IMR-90 (cell line): Measurements from ENCODE around the gene KDM6A. TPM values are rescaled to one million over a fixed set of nuclear protein-coding genes. Genes with fewer than 3 reads are reported as not detected.

ENCODE experiments used
- ATAC-seq: fragments of 200-7000 bp; cut with Tn5 transposase; 2 replicates; pipeline ENCODE4 v1.9.1; 2020; ENCODE audit warnings: low read depth, mild to moderate bottlenecking, moderate library complexity
- BruUV-seq: library from RNA; stranded (reverse); fragments of 400-500 nt; replicated peaks from 2 replicates; lab custom pipeline; 2021; lab: Mats Ljungman, UMichigan
- CTCF ChIA-PET: fragments of 300-600 bp; formaldehyde crosslinking; extraction: SDS; loops from one replicate; lab custom pipeline; 2021; ENCODE audit warnings: antibody characterized with exemption; lab: Yijun Ruan, JAX
- POLR2A ChIA-PET: fragments of 300-600 bp; sonication (Branson Sonifier 250); formaldehyde crosslinking; loops from one replicate; lab custom pipeline; 2022; ENCODE audit warnings: antibody characterized with exemption; ENCODE audit not compliant: unreplicated experiment; lab: Charles Lee
- DNase-seq: peaks from one replicate; pipeline ENCODE4 v3.0.0; 2013
- H2AFZ ChIP-seq: replicated peaks from 2 replicates; pipeline ENCODE3; 2013; ENCODE audit warnings: low read length, mild to moderate bottlenecking; ENCODE audit not compliant: poor library complexity
- H2AK5ac ChIP-seq: 2 replicates; pipeline ENCODE4 v1.6.1; 2013; ENCODE audit warnings: low read depth, low read length, inconsistent platforms
- H2AK9ac ChIP-seq: replicated peaks from 2 replicates; pipeline ENCODE3; 2013; ENCODE audit warnings: mild to moderate bottlenecking, low read depth, low read length, moderate library complexity; ENCODE audit not compliant: poor library complexity
- H2BK120ac ChIP-seq: 2 replicates; pipeline ENCODE4 v1.6.1; 2013; ENCODE audit warnings: low read depth, low read length, inconsistent platforms
- H2BK15ac ChIP-seq: 3 replicates; pipeline ENCODE4 v1.6.1; 2013; ENCODE audit warnings: low read depth, low read length, inconsistent platforms
- H2BK20ac ChIP-seq: 2 replicates; pipeline ENCODE4 v1.6.1; 2013; ENCODE audit warnings: low read depth, mild to moderate bottlenecking, inconsistent platforms, low read length, moderate library complexity
- H2BK5ac ChIP-seq: 2 replicates; pipeline ENCODE4 v1.6.1; 2013; ENCODE audit warnings: mild to moderate bottlenecking, low read depth, low read length, inconsistent platforms; ENCODE audit not compliant: poor library complexity, severe bottlenecking
- H3K14ac ChIP-seq: replicated peaks from 2 replicates; pipeline ENCODE4 v1.6.1; 2013; ENCODE audit warnings: low read depth, low read length, inconsistent platforms
- H3K18ac ChIP-seq: 2 replicates; pipeline ENCODE4 v1.6.1; 2013; ENCODE audit warnings: low read depth, low read length, control low read depth
- H3K23ac ChIP-seq: 2 replicates; pipeline ENCODE4 v1.6.1; 2013; ENCODE audit warnings: low read depth, low read length, inconsistent platforms
- H3K27ac ChIP-seq: 2 replicates; pipeline ENCODE4 v1.5.1; 2013; ENCODE audit warnings: mild to moderate bottlenecking, control low read depth, low read length; ENCODE audit not compliant: insufficient read depth
- H3K27me3 ChIP-seq: 2 replicates; pipeline ENCODE4 v1.6.1; 2013; ENCODE audit warnings: low read length; ENCODE audit not compliant: control insufficient read depth, insufficient read depth
- H3K36me3 ChIP-seq: 2 replicates; pipeline ENCODE4 v1.6.1; 2013; ENCODE audit warnings: low read length, mixed read lengths; ENCODE audit not compliant: control insufficient read depth, insufficient read depth
- H3K4ac ChIP-seq: 2 replicates; pipeline ENCODE4 v1.6.1; 2013; ENCODE audit warnings: low read depth, low read length, inconsistent platforms
- H3K4me1 ChIP-seq: 2 replicates; pipeline ENCODE4 v1.6.1; 2013; ENCODE audit warnings: low read length, mixed read lengths; ENCODE audit not compliant: control insufficient read depth, insufficient read depth
- H3K4me2 ChIP-seq: 2 replicates; pipeline ENCODE4 v1.6.1; 2013; ENCODE audit warnings: low read depth, mild to moderate bottlenecking, control low read depth, low read length, moderate library complexity
- H3K4me3 ChIP-seq: 2 replicates; pipeline ENCODE4 v1.5.1; 2013; ENCODE audit warnings: low read depth, mild to moderate bottlenecking, control low read depth, low read length, moderate library complexity; ENCODE audit not compliant: insufficient read depth
- H3K56ac ChIP-seq: 2 replicates; pipeline ENCODE4 v1.6.1; 2013; ENCODE audit warnings: low read length, inconsistent platforms; ENCODE audit not compliant: insufficient read depth; ENCODE audit errors: extremely low read depth
- H3K79me1 ChIP-seq, 2 experiments: 2 replicates each; pipeline ENCODE4 v1.6.1; 2013; ENCODE audit warnings: low read length in 2 of 2, inconsistent platforms in 1 of 2, low read depth in 1 of 2
- H3K9ac ChIP-seq: 2 replicates; pipeline ENCODE4 v1.6.1; 2013; ENCODE audit warnings: low read depth, low read length, control low read depth
- H3K9me1 ChIP-seq: 2 replicates; pipeline ENCODE4 v1.6.1; 2013; ENCODE audit warnings: low read length, inconsistent platforms; ENCODE audit not compliant: insufficient read depth
- H3K9me3 ChIP-seq: 2 replicates; pipeline ENCODE4 v1.6.1; 2013; ENCODE audit warnings: low read length; ENCODE audit not compliant: control insufficient read depth, insufficient read depth
- H4K20me1 ChIP-seq: 2 replicates; pipeline ENCODE4 v1.6.1; 2013; ENCODE audit warnings: low read length, inconsistent platforms; ENCODE audit not compliant: insufficient read depth
- H4K5ac ChIP-seq: 2 replicates; pipeline ENCODE4 v1.6.1; 2013; ENCODE audit warnings: mild to moderate bottlenecking, low read depth, low read length, control low read depth
- H4K8ac ChIP-seq, 2 experiments: 2 replicates each; pipeline ENCODE4 v1.6.1; 2013; ENCODE audit warnings: low read depth in 2 of 2, low read length in 2 of 2, control low read depth in 1 of 2, inconsistent platforms in 1 of 2
- H4K91ac ChIP-seq: 2 replicates; pipeline ENCODE4 v1.6.1; 2013; ENCODE audit warnings: low read depth, low read length, inconsistent platforms; ENCODE audit not compliant: insufficient read depth
- BHLHE40 ChIP-seq: fragments of 150-350 bp; IDR thresholded peaks from 2 replicates; pipeline ENCODE4 v1.6.1; 2016; ENCODE audit warnings: mild to moderate bottlenecking, low read depth, low read length
- CHD1 ChIP-seq: IDR thresholded peaks from 2 replicates; pipeline ENCODE4 v1.6.1; 2012; ENCODE audit warnings: low read depth, low read length, improper control_type of control experiment
- FOS ChIP-seq: fragments of 150-350 bp; IDR thresholded peaks from 2 replicates; pipeline ENCODE4 v1.6.1; 2016; ENCODE audit warnings: low read depth, low read length
- MAFK ChIP-seq: IDR thresholded peaks from 2 replicates; pipeline ENCODE4 v1.6.1; 2012; ENCODE audit warnings: low read depth, low read length, improper control_type of control experiment
- POLR2A ChIP-seq: IDR thresholded peaks from 2 replicates; pipeline ENCODE4 v1.6.1; 2012; ENCODE audit warnings: mild to moderate bottlenecking, low read depth, low read length
- WGBS, 2 experiments: methylation state at CpG; one replicate each; pipeline versions ENCODE4 v1.1.5 to v1.1.7; 2013; ENCODE audit warnings: missing lambda C conversion rate in 2 of 2; ENCODE audit not compliant: insufficient read length in 1 of 2; ENCODE audit errors: extremely low coverage in 2 of 2; 5-methylcytosine and 5-hydroxymethylcytosine counted together
- dilution Hi-C: fragments of 300-500 bp; cut with HindIII; formaldehyde crosslinking; loops from one replicate; pipeline ENCODE4 v1.14.3; 2018; ENCODE audit warnings: low sequenced_read_pairs; ENCODE audit not compliant: unreplicated experiment
- in situ Hi-C: fragments of 300-500 bp; cut with MboI; formaldehyde crosslinking; loops from 3 replicates; pipeline ENCODE4 v1.14.3; 2019; ENCODE audit warnings: low sequenced_read_pairs, inconsistent platforms, mixed read lengths
- intact Hi-C: fragments of 100-400 bp; cut with micrococcal nuclease; formaldehyde crosslinking; loops from 2 replicates; pipeline ENCODE4 v1.10.0; 2022
- polyA plus RNA-seq, 3 experiments: library from polyadenylated mRNA; depleted of rRNA; stranded (reverse); fragments of >200 nt; gene quantifications; 2 replicates each; pipeline ENCODE4 v1.2.3, GENCODE V29; 2012; ENCODE audit warnings: low replicate concordance in 1 of 3
- total RNA-seq: library from RNA; depleted of rRNA; stranded (reverse); fragments of >200 nt; gene quantifications from 2 replicates; pipeline ENCODE4 v1.2.3, GENCODE V29; 2012

Gene KDM6A
- total and polyA plus RNA-seq, 2 of the 4 experiments (the other 2 are of a cell fraction) = 11.7 to 24.9 TPM

GRCh38 chrX:44903830-44904530 lies 31.0 kb downstream of the KDM6A start:
- ChIA-PET POLR2A (no interaction called here), CTCF (interaction anchor here (0.6 to 0.9 kb wide), 2 partner anchors 62 to 165 kb away, joined by 3 to 4 read pairs; no protein-coding TSS in a partner anchor)
- TF ChIP-seq CHD1 = no peak
- no peak for TF ChIP-seq MAFK
- no peak for TF ChIP-seq BHLHE40
- TF ChIP-seq FOS = no peak
- no peak for TF ChIP-seq POLR2A
- Histone ChIP-seq H3K36me3 (no peaks in the 10 kb centered on the region), H4K5ac (no peak overlapping the region), H3K4me2 (no peak overlapping the region; the same call in none of the 2 replicates), H3K4me3 (no peak overlapping the region), H4K8ac (no peak overlapping the region), H2BK15ac (no peak overlapping the region), H3K9me1 (no peaks in the 10 kb centered on the region; the same call in 1 of the 2 replicates), H3K4ac (no peak overlapping the region), H3K56ac (no peak overlapping the region), H2AK5ac (no peak overlapping the region), H3K9ac (no peak overlapping the region), H3K4me1 (peaks cover 4% of the 10 kb centered on the region), H3K79me1 (peaks cover 3 to 45% of the 10 kb centered on the region in 2 experiments; a peak in 3 of 4 replicates), H2BK20ac (no peak overlapping the region), H3K27ac (no peak overlapping the region), H3K23ac (no peak overlapping the region), H2BK5ac (no peak overlapping the region), H3K18ac (no peak overlapping the region), H2AFZ (no peak overlapping the region), H2AK9ac (no peak overlapping the region), H4K20me1 (peaks cover 56% of the 10 kb centered on the region), H3K14ac (no peak overlapping the region), H3K9me3 (no peaks in the 10 kb centered on the region), H2BK120ac (no peak overlapping the region), H4K91ac (no peak overlapping the region), H3K27me3 (no peaks in the 10 kb centered on the region)
- dilution Hi-C loops (no loop called here), intact Hi-C loops (no loop called here), in situ Hi-C loops (no loop called here)
- DNase-seq = no peak
- WGBS, 2 experiments = 40% methylated on average over 1 of the region's 4 CpGs; no CpG with 5 or more reads in 1 of the 2 experiments
- no peak for ATAC-seq
- BruUV-seq = no TSS peak
